ENCODE measurements around the gene GSTO1.

The GSTO1 gene

DNA sequence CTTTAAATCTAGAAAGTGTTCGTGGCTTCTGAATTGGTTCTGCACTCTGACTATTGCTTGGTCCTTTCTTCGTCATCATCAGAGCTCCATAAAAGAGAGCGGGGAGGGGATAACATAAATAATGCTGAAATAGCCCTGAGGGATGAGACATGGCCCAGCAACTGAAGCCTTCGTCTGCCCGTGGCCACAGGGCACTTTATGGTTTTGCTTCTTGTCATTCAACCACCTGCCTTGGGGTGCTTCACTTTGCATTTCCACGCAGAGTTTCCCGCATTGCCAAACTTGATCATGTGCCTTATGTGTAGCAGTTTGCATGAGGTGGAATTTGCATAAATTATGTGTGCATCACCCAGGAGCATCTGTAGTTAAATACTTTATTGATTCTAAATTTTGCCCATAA lies 30.2 kb downstream of the GSTO1 start:
- TF ChIP-seq, protein P1, sequence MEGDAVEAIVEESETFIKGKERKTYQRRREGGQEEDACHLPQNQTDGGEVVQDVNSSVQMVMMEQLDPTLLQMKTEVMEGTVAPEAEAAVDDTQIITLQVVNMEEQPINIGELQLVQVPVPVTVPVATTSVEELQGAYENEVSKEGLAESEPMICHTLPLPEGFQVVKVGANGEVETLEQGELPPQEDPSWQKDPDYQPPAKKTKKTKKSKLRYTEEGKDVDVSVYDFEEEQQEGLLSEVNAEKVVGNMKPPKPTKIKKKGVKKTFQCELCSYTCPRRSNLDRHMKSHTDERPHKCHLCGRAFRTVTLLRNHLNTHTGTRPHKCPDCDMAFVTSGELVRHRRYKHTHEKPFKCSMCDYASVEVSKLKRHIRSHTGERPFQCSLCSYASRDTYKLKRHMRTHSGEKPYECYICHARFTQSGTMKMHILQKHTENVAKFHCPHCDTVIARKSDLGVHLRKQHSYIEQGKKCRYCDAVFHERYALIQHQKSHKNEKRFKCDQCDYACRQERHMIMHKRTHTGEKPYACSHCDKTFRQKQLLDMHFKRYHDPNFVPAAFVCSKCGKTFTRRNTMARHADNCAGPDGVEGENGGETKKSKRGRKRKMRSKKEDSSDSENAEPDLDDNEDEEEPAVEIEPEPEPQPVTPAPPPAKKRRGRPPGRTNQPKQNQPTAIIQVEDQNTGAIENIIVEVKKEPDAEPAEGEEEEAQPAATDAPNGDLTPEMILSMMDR (IDR thresholded peaks at IDR 0.05), result no peak

DNA sequence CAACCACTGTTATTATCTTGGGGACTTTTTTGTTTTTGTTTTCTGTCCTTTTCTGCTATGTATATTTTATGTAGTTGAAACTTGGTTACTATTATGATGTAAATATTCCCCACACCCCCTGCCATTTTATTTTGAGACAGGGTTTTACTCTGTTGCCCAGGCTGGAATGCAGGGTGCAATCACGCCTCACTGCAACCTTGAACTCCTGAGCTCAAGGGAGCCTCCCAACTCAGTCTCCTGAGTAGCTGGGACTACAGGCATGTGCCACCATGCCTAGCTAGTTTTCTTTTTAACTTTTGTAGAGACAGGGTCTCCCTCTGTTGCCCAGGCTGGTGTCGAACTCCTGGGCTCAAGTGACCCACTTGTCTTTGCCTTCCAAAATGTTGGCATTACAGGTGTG lies 32.2 kb downstream of the GSTO1 start:
- TF ChIP-seq, protein P1 (IDR thresholded peaks at IDR 0.05), result no peak

DNA sequence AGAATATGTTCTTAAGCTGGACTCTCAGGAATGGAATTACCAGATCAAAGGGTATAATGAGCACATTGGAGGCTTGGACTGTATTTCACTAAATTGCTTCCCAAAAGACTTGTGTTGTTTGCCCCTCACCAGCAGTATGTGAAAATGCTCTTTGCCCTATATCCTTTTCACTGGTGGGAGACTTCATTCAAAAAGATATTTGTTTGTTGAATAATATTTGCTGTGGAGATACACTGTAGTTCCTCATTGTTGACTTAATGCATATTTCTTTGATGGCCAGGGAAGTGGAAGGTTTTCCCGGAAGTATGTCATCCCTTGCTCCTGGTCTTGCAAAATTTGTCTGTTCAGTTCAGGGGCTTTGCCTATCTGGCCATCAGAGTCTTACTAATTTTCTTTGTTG lies 33.7 kb downstream of the GSTO1 start:
- TF ChIP-seq, protein P1 (IDR thresholded peaks at IDR 0.05), result no peak

DNA sequence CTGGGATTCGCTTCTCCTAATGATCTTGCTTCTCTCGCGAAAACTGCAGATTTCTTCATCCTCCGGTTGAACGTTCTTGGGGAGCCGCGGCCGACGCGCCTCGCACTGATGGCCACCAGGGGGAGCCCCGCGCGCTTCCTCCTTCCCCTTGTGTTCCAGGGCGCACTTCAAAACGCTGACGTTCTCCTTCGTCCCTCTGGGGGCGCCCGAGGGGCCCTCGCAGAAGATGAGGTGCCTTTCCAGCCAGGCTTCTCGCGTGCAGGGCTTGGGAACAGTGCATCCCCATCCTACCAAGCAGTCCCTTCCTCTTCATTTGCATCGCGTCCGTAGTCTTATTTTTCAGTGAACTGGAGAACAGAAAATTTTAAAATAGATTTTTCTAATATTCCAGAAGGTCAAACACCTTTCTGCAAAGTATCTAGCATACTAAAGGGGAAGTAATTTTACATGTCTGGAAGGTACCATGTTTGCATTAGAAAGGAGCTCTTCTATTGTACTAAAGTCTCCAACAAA lies 36.8 kb downstream of the GSTO1 start:
- TF ChIP-seq, protein P1 (IDR thresholded peaks at IDR 0.05), result peak; percentile 100

DNA sequence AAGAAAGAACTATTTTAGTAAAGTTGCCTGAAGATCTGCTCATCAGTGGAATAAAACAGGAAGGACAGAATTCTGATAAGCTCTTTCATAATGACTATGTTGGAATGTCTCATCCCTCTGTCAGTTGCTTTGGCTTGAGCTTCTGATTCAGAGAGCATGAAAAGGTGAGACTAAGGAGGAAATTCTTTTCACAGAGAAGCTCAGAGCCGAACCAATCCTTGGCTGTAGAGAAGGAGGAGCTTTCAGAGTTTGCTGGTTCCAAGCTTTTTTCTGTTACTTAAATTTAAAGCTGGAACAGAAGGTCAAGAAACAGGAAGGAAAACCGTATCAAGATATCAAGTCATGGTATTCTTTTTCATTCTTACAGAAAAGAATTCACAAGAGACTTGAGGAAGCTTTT lies 38.3 kb downstream of the GSTO1 start:
- TF ChIP-seq, protein P1 (IDR thresholded peaks at IDR 0.05), result no peak

DNA sequence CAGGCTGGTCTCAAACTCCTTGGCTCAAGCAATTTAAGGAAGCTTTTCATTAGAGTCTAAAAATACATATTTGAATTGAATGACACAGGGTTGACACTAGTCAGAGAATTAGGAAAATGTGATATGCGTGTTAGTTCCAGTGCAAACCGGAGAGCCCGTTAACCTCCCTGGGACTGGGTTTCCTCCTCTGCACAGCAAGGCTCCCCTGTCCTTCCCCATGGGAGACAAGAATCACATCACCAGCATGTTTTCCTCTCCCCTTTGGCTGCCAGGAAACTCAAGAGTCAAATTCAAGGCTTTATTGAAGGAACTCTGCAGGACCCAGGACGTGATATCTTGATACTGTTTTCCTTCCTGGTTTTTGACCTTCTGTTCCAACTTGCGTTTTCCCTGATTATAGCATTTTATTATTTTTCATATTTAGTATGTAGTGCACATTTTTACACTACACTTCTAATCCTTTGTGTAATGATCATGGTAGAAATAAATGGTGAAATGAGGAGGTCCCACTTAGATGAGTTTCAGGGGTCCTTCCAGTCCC lies 39.2 kb downstream of the GSTO1 start:
- TF ChIP-seq, protein P1 (IDR thresholded peaks at IDR 0.05), result no peak

DNA sequence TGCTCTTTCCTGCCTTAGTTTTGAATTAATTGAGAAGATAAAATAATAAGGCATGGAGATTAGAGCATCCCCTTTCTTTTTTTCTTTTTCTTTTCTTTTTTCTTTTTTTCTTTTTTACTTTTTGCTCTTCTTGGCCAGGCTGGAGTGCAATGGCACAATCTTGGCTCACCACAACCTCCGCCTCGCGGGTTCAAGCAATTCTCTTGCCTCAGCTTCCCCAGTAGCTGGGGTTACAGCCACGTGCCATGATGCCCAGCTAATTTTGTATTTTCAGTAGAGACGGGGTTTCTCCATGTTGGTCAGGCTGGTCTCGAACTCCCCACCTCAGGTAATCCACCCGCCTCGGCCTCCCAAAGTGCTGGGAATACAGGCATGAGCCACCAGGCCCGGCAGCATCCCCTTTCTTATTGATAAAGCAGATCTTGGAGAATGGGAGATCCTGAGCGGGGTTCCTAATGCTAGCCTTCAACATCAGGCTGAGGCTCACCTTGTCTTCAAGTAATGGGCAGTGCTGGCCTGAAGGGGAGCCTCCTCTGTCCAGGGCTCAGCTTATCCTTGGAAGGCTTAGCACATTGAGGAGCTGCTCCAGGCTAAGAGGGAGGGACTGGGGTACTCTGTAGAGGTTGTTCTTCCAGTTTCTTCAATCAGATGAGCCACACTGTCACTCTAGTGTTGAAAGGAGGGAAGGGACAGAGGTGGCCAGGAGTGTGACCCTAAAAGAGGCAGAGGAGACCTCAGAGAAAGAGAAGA lies 42.2 kb downstream of the GSTO1 start:
- TF ChIP-seq, protein P1 (IDR thresholded peaks at IDR 0.05), result no peak
